KOPT-K1 (cell line): ENCODE results near the gene FNDC10.
"Not testable (repeated sequence)": the region's sequence is repeated elsewhere in the genome, so short reads cannot be mapped to it uniquely, and the experiment has no call there.

ENCODE experiments used
- H3K27ac ChIP-seq: fragments of 200-600 bp; sonication (generic); 2 replicates; pipeline ENCODE4 v1.5.1; 2016; ENCODE audit warnings: antibody characterized with exemption, mild to moderate bottlenecking, low read depth, low read length; ENCODE audit not compliant: poor library complexity, severe bottlenecking
- H3K36me3 ChIP-seq: fragments of 200-600 bp; sonication (generic); 2 replicates; pipeline ENCODE4 v1.5.1; 2017; ENCODE audit warnings: antibody characterized with exemption, mild to moderate bottlenecking, low read length, moderate library complexity; ENCODE audit not compliant: insufficient read depth
- H3K9me3 ChIP-seq: fragments of 200-600 bp; sonication (generic); 2 replicates; pipeline ENCODE4 v1.5.1; 2017; ENCODE audit warnings: antibody characterized with exemption, low read length, mild to moderate bottlenecking; ENCODE audit not compliant: insufficient read depth, poor library complexity, severe bottlenecking

The FNDC10 gene

GRCh38 chr1:1600861-1601563 lies 1.1 kb upstream of the FNDC10 start:
- no peak overlapping the region for H3K27ac ChIP-seq
- H3K9me3 ChIP-seq, result no peaks in the 10 kb centered on the region
- no peaks in the 10 kb centered on the region for H3K36me3 ChIP-seq

- Histone ChIP-seq H3K36me3 (no peaks in the 10 kb centered on the region), H3K27ac (no peak overlapping the region), H3K9me3 (no peaks in the 10 kb centered on the region)
Measured at GRCh38 chr1:1599030-1599934, 653 bp downstream of the FNDC10 start.

GRCh38 chr1:1598720-1599029 lies 1.3 kb downstream of the FNDC10 start:
- no peaks in the 10 kb centered on the region for H3K36me3 ChIP-seq
- no peaks in the 10 kb centered on the region for H3K9me3 ChIP-seq

GRCh38 chr1:1598051-1598719 lies 1.8 kb downstream of the FNDC10 start:
- H3K9me3 ChIP-seq, result no peaks in the 10 kb centered on the region
- no peaks in the 10 kb centered on the region for H3K36me3 ChIP-seq
- no peak overlapping the region for H3K27ac ChIP-seq

More at GRCh38 chr1:1598720-1599029, 1.3 kb downstream of the FNDC10 start:
- H3K27ac ChIP-seq, result no peak overlapping the region

GRCh38 chr1:1597275-1597930 lies 2.5 kb downstream of the FNDC10 start:
- no peaks in the 10 kb centered on the region for H3K9me3 ChIP-seq
- no peak overlapping the region for H3K27ac ChIP-seq
- H3K36me3 ChIP-seq, result no peaks in the 10 kb centered on the region

GRCh38 chr1:1596493-1597274 lies 3.3 kb downstream of the FNDC10 start:
- no peaks in the 10 kb centered on the region for H3K9me3 ChIP-seq
- no peak overlapping the region for H3K27ac ChIP-seq
- H3K36me3 ChIP-seq, result no peaks in the 10 kb centered on the region

GRCh38 chr1:1595341-1595740 lies 4.6 kb downstream of the FNDC10 start:
- H3K27ac ChIP-seq, H3K36me3 ChIP-seq, H3K9me3 ChIP-seq: not testable (repeated sequence)

- H3K9me3 ChIP-seq, result no peaks in the 10 kb centered on the region
- H3K27ac ChIP-seq, result no peak overlapping the region
- H3K36me3 ChIP-seq, result no peaks in the 10 kb centered on the region
Measured at GRCh38 chr1:1594602-1595260, 5.2 kb downstream of the FNDC10 start.

- no peaks in the 10 kb centered on the region for H3K36me3 ChIP-seq
- no peaks in the 10 kb centered on the region for H3K9me3 ChIP-seq
- H3K27ac ChIP-seq, result no peak overlapping the region
Measured at GRCh38 chr1:1593834-1594601, 5.9 kb downstream of the FNDC10 start.

- H3K9me3 ChIP-seq, result no peaks in the 10 kb centered on the region
- H3K36me3 ChIP-seq, result no peaks in the 10 kb centered on the region
- no peak overlapping the region for H3K27ac ChIP-seq
Measured at GRCh38 chr1:1591452-1591851, 8.5 kb downstream of the FNDC10 start.

GRCh38 chr1:1583347-1584010 lies 16.5 kb downstream of the FNDC10 start:
- Histone ChIP-seq H3K36me3 (no peaks in the 10 kb centered on the region), H3K9me3 (no peaks in the 10 kb centered on the region), H3K27ac (no peak overlapping the region)

GRCh38 chr1:1582585-1583346 lies 17.2 kb downstream of the FNDC10 start:
- Histone ChIP-seq H3K9me3 (no peaks in the 10 kb centered on the region), H3K36me3 (no peaks in the 10 kb centered on the region), H3K27ac (no peak overlapping the region)
